IMR-90 (cell line): ENCODE measurements around the gene LSM14A. TPM values are rescaled to one million over a fixed set of nuclear protein-coding genes. Genes with fewer than 3 reads are reported as not detected.

Experiments used
- ATAC-seq: fragments of 200-7000 bp; cut with Tn5 transposase; 2 replicates; pipeline ENCODE4 v1.9.1; 2020; ENCODE audit warnings: low read depth, mild to moderate bottlenecking, moderate library complexity
- BruUV-seq: library from RNA; stranded (reverse); fragments of 400-500 nt; replicated peaks from 2 replicates; lab custom pipeline; 2021; lab: Mats Ljungman, UMichigan
- CTCF ChIA-PET: fragments of 300-600 bp; formaldehyde crosslinking; extraction: SDS; loops from one replicate; lab custom pipeline; 2021; ENCODE audit warnings: antibody characterized with exemption; lab: Yijun Ruan, JAX
- POLR2A ChIA-PET: fragments of 300-600 bp; sonication (Branson Sonifier 250); formaldehyde crosslinking; loops from one replicate; lab custom pipeline; 2022; ENCODE audit warnings: antibody characterized with exemption; ENCODE audit not compliant: unreplicated experiment; lab: Charles Lee
- DNase-seq: peaks from one replicate; pipeline ENCODE4 v3.0.0; 2013
- H2AFZ ChIP-seq: replicated peaks from 2 replicates; pipeline ENCODE3; 2013; ENCODE audit warnings: low read length, mild to moderate bottlenecking; ENCODE audit not compliant: poor library complexity
- H2AK5ac ChIP-seq: 2 replicates; pipeline ENCODE4 v1.6.1; 2013; ENCODE audit warnings: low read depth, low read length, inconsistent platforms
- H2AK9ac ChIP-seq: replicated peaks from 2 replicates; pipeline ENCODE3; 2013; ENCODE audit warnings: mild to moderate bottlenecking, low read depth, low read length, moderate library complexity; ENCODE audit not compliant: poor library complexity
- H2BK120ac ChIP-seq: 2 replicates; pipeline ENCODE4 v1.6.1; 2013; ENCODE audit warnings: low read depth, low read length, inconsistent platforms
- H2BK15ac ChIP-seq: 3 replicates; pipeline ENCODE4 v1.6.1; 2013; ENCODE audit warnings: low read depth, low read length, inconsistent platforms
- H2BK20ac ChIP-seq: 2 replicates; pipeline ENCODE4 v1.6.1; 2013; ENCODE audit warnings: low read depth, mild to moderate bottlenecking, inconsistent platforms, low read length, moderate library complexity
- H2BK5ac ChIP-seq: 2 replicates; pipeline ENCODE4 v1.6.1; 2013; ENCODE audit warnings: mild to moderate bottlenecking, low read depth, low read length, inconsistent platforms; ENCODE audit not compliant: poor library complexity, severe bottlenecking
- H3K14ac ChIP-seq: replicated peaks from 2 replicates; pipeline ENCODE4 v1.6.1; 2013; ENCODE audit warnings: low read depth, low read length, inconsistent platforms
- H3K18ac ChIP-seq: 2 replicates; pipeline ENCODE4 v1.6.1; 2013; ENCODE audit warnings: low read depth, low read length, control low read depth
- H3K23ac ChIP-seq: 2 replicates; pipeline ENCODE4 v1.6.1; 2013; ENCODE audit warnings: low read depth, low read length, inconsistent platforms
- H3K27ac ChIP-seq: 2 replicates; pipeline ENCODE4 v1.5.1; 2013; ENCODE audit warnings: mild to moderate bottlenecking, control low read depth, low read length; ENCODE audit not compliant: insufficient read depth
- H3K27me3 ChIP-seq: 2 replicates; pipeline ENCODE4 v1.6.1; 2013; ENCODE audit warnings: low read length; ENCODE audit not compliant: control insufficient read depth, insufficient read depth
- H3K36me3 ChIP-seq: 2 replicates; pipeline ENCODE4 v1.6.1; 2013; ENCODE audit warnings: low read length, mixed read lengths; ENCODE audit not compliant: control insufficient read depth, insufficient read depth
- H3K4ac ChIP-seq: 2 replicates; pipeline ENCODE4 v1.6.1; 2013; ENCODE audit warnings: low read depth, low read length, inconsistent platforms
- H3K4me1 ChIP-seq: 2 replicates; pipeline ENCODE4 v1.6.1; 2013; ENCODE audit warnings: low read length, mixed read lengths; ENCODE audit not compliant: control insufficient read depth, insufficient read depth
- H3K4me2 ChIP-seq: 2 replicates; pipeline ENCODE4 v1.6.1; 2013; ENCODE audit warnings: low read depth, mild to moderate bottlenecking, control low read depth, low read length, moderate library complexity
- H3K4me3 ChIP-seq: 2 replicates; pipeline ENCODE4 v1.5.1; 2013; ENCODE audit warnings: low read depth, mild to moderate bottlenecking, control low read depth, low read length, moderate library complexity; ENCODE audit not compliant: insufficient read depth
- H3K56ac ChIP-seq: 2 replicates; pipeline ENCODE4 v1.6.1; 2013; ENCODE audit warnings: low read length, inconsistent platforms; ENCODE audit not compliant: insufficient read depth; ENCODE audit errors: extremely low read depth
- H3K79me1 ChIP-seq, 2 experiments: 2 replicates each; pipeline ENCODE4 v1.6.1; 2013; ENCODE audit warnings: low read length in 2 of 2, inconsistent platforms in 1 of 2, low read depth in 1 of 2
- H3K9ac ChIP-seq: 2 replicates; pipeline ENCODE4 v1.6.1; 2013; ENCODE audit warnings: low read depth, low read length, control low read depth
- H3K9me1 ChIP-seq: 2 replicates; pipeline ENCODE4 v1.6.1; 2013; ENCODE audit warnings: low read length, inconsistent platforms; ENCODE audit not compliant: insufficient read depth
- H3K9me3 ChIP-seq: 2 replicates; pipeline ENCODE4 v1.6.1; 2013; ENCODE audit warnings: low read length; ENCODE audit not compliant: control insufficient read depth, insufficient read depth
- H4K20me1 ChIP-seq: 2 replicates; pipeline ENCODE4 v1.6.1; 2013; ENCODE audit warnings: low read length, inconsistent platforms; ENCODE audit not compliant: insufficient read depth
- H4K5ac ChIP-seq: 2 replicates; pipeline ENCODE4 v1.6.1; 2013; ENCODE audit warnings: mild to moderate bottlenecking, low read depth, low read length, control low read depth
- H4K8ac ChIP-seq, 2 experiments: 2 replicates each; pipeline ENCODE4 v1.6.1; 2013; ENCODE audit warnings: low read depth in 2 of 2, low read length in 2 of 2, control low read depth in 1 of 2, inconsistent platforms in 1 of 2
- H4K91ac ChIP-seq: 2 replicates; pipeline ENCODE4 v1.6.1; 2013; ENCODE audit warnings: low read depth, low read length, inconsistent platforms; ENCODE audit not compliant: insufficient read depth
- CEBPB ChIP-seq: IDR thresholded peaks from 2 replicates; pipeline ENCODE4 v1.6.1; 2012; ENCODE audit warnings: low read depth, low read length, improper control_type of control experiment
- POLR2A ChIP-seq: IDR thresholded peaks from 2 replicates; pipeline ENCODE4 v1.6.1; 2012; ENCODE audit warnings: mild to moderate bottlenecking, low read depth, low read length
- RAD21 ChIP-seq: IDR thresholded peaks from 2 replicates; pipeline ENCODE4 v1.6.1; 2012; ENCODE audit warnings: low read length, improper control_type of control experiment
- RFX5 ChIP-seq: IDR thresholded peaks from 2 replicates; pipeline ENCODE4 v1.8.0; 2012; ENCODE audit warnings: low read depth, mild to moderate bottlenecking, low read length, moderate library complexity
- WGBS, 2 experiments: methylation state at CpG; one replicate each; pipeline versions ENCODE4 v1.1.5 to v1.1.7; 2013; ENCODE audit warnings: missing lambda C conversion rate in 2 of 2; ENCODE audit not compliant: insufficient read length in 1 of 2; ENCODE audit errors: extremely low coverage in 2 of 2; 5-methylcytosine and 5-hydroxymethylcytosine counted together
- dilution Hi-C: fragments of 300-500 bp; cut with HindIII; formaldehyde crosslinking; loops from one replicate; pipeline ENCODE4 v1.14.3; 2018; ENCODE audit warnings: low sequenced_read_pairs; ENCODE audit not compliant: unreplicated experiment
- in situ Hi-C: fragments of 300-500 bp; cut with MboI; formaldehyde crosslinking; loops from 3 replicates; pipeline ENCODE4 v1.14.3; 2019; ENCODE audit warnings: low sequenced_read_pairs, inconsistent platforms, mixed read lengths
- intact Hi-C: fragments of 100-400 bp; cut with micrococcal nuclease; formaldehyde crosslinking; loops from 2 replicates; pipeline ENCODE4 v1.10.0; 2022
- polyA plus RNA-seq, 3 experiments: library from polyadenylated mRNA; depleted of rRNA; stranded (reverse); fragments of >200 nt; gene quantifications; 2 replicates each; pipeline ENCODE4 v1.2.3, GENCODE V29; 2012; ENCODE audit warnings: low replicate concordance in 1 of 3
- total RNA-seq: library from RNA; depleted of rRNA; stranded (reverse); fragments of >200 nt; gene quantifications from 2 replicates; pipeline ENCODE4 v1.2.3, GENCODE V29; 2012
- TF ChIP-seq, protein P1 (sequence below): fragments of 150-350 bp; IDR thresholded peaks from 2 replicates; pipeline ENCODE4 v1.6.1; 2016; ENCODE audit warnings: low read depth, mild to moderate bottlenecking, low read length, moderate library complexity, borderline replicate concordance

Gene LSM14A
- total and polyA plus RNA-seq, 2 of the 4 experiments (the other 2 are of a cell fraction): 44.3 to 54.8 TPM

DNA sequence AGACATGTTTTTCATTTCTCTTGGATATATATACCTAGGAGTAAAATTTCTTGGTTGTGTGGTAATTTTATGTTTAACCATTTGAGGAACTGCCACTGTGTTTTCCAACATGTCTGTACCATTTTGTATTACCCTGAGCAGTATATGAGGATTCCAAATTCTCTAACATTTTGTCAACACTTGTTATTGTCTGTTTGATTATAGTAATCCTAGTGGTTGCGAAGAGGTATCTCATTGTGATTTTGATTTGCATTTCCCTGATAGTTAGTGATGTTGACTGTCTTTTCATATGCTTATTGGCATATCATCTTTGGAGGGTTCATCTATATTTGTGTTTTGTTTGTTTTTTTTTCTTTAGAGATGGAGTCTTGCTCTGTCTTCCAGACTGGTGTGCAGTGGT lies 103.4 kb downstream of the LSM14A start:
- Histone ChIP-seq H3K36me3 (peaks cover 3% of the 10 kb centered on the region; the same call in 1 of the 2 replicates), H3K27ac (peak overlapping the region; percentile 34; the same call in 1 of the 2 replicates), H2AK9ac (no peak overlapping the region), H4K5ac (peak overlapping the region; percentile 74), H3K18ac (peak overlapping the region; percentile 76; the same call in 1 of the 2 replicates), H3K4me1 (peaks cover 27% of the 10 kb centered on the region), H3K9ac (no peak overlapping the region), H2AK5ac (peak overlapping the region; percentile 95), H4K20me1 (peaks cover 5% of the 10 kb centered on the region; the same call in 1 of the 2 replicates), H2BK120ac (peak overlapping the region; percentile 89), H4K8ac (peak overlapping the region; percentile 28 to 86; a peak in 3 of 4 replicates), H3K56ac (no peak overlapping the region; the same call in 1 of the 2 replicates), H4K91ac (peak overlapping the region; percentile 90), H3K4me3 (no peak overlapping the region), H3K9me1 (peaks cover 33% of the 10 kb centered on the region), H3K9me3 (no peaks in the 10 kb centered on the region), H2AFZ (no peak overlapping the region), H3K79me1 (peaks cover 35 to 66% of the 10 kb centered on the region in 2 experiments), H2BK20ac (peak overlapping the region; percentile 96), H3K4me2 (no peak overlapping the region), H3K4ac (peak overlapping the region; percentile 96; the same call in 1 of the 2 replicates), H3K27me3 (no peaks in the 10 kb centered on the region), H3K23ac (no peak overlapping the region), H2BK15ac (peak overlapping the region; percentile 73; the same call in 2 of the 3 replicates), H2BK5ac (peak overlapping the region; percentile 86), H3K14ac (no peak overlapping the region)
- ATAC-seq (no peak), DNase-seq (no peak)
- in situ Hi-C loops (no loop called here), intact Hi-C loops (loop anchor here (2.0 kb wide), 2 partner anchors 15 to 43 kb away; no protein-coding TSS in a partner anchor), dilution Hi-C loops (no loop called here)
- no peak for TF ChIP-seq POLR2A
- TF ChIP-seq CEBPB: no peak
- TF ChIP-seq, protein P1, sequence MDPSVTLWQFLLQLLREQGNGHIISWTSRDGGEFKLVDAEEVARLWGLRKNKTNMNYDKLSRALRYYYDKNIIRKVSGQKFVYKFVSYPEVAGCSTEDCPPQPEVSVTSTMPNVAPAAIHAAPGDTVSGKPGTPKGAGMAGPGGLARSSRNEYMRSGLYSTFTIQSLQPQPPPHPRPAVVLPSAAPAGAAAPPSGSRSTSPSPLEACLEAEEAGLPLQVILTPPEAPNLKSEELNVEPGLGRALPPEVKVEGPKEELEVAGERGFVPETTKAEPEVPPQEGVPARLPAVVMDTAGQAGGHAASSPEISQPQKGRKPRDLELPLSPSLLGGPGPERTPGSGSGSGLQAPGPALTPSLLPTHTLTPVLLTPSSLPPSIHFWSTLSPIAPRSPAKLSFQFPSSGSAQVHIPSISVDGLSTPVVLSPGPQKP: no peak
- TF ChIP-seq RFX5: no peak
- TF ChIP-seq RAD21: no peak
- WGBS, 2 experiments: no CpG with 5 or more reads among the region's 1 CpG
- ChIA-PET CTCF (interaction anchor here (1.0 kb wide), 1 partner anchor 55 kb away, joined by 3 read pairs; no protein-coding TSS in a partner anchor), POLR2A (no interaction called here)
- BruUV-seq: no TSS peak
